Measurements from ENCODE around the gene FAM114A2.
A peak's percentile ranks its signal among the peaks of the same experiment; 100 is the strongest.
"Not testable (repeated sequence)": the region's sequence is repeated elsewhere in the genome, so short reads cannot be mapped to it uniquely, and the experiment has no call there.

FAM114A2 gene

GRCh38 chr5:154046486-154046885 lies 7.8 kb upstream of the FAM114A2 start:
- no peak for DNase-seq

- no peak for DNase-seq
These were observed 5.9 kb upstream of the FAM114A2 start for GRCh38 chr5:154044581-154044980.

- DNase-seq, result no peak
These were observed 5.4 kb upstream of the FAM114A2 start for GRCh38 chr5:154044099-154044498.

GRCh38 chr5:154042766-154043165 lies 4.1 kb upstream of the FAM114A2 start:
- no peak for DNase-seq

GRCh38 chr5:154039458-154039829 lies 734 bp upstream of the FAM114A2 start:
- DNase-seq, result no peak

GRCh38 chr5:154038261-154038706 lies 426 bp downstream of the FAM114A2 start:
- peak; percentile 60 for DNase-seq

GRCh38 chr5:154034944-154035343 lies 3.8 kb downstream of the FAM114A2 start:
- no peak for DNase-seq

- DNase-seq, result no peak
These were observed 6.7 kb downstream of the FAM114A2 start for GRCh38 chr5:154031937-154032489.

GRCh38 chr5:154025951-154026350 lies 12.8 kb downstream of the FAM114A2 start:
- no peak for DNase-seq

- not testable (repeated sequence) for DNase-seq
These were observed 19.8 kb downstream of the FAM114A2 start for GRCh38 chr5:154018919-154019318.

GRCh38 chr5:154015071-154015693 lies 23.5 kb downstream of the FAM114A2 start:
- no peak for DNase-seq

- DNase-seq, result no peak
These were observed 28.1 kb downstream of the FAM114A2 start for GRCh38 chr5:154010660-154011059.

GRCh38 chr5:154005648-154006047 lies 33.1 kb downstream of the FAM114A2 start:
- DNase-seq, result no peak

- no peak for DNase-seq
These were observed 36.1 kb downstream of the FAM114A2 start for GRCh38 chr5:154002511-154003020.

GRCh38 chr5:154002093-154002492 lies 36.6 kb downstream of the FAM114A2 start:
- DNase-seq, result no peak

- DNase-seq, result no peak
These were observed 38.0 kb downstream of the FAM114A2 start for GRCh38 chr5:154000703-154001102.

GRCh38 chr5:153999995-154000394 lies 38.7 kb downstream of the FAM114A2 start:
- DNase-seq, result no peak

- no peak for DNase-seq
These were observed 39.9 kb downstream of the FAM114A2 start for GRCh38 chr5:153998768-153999167.

GRCh38 chr5:153998010-153998409 lies 40.7 kb downstream of the FAM114A2 start:
- DNase-seq, result no peak

- DNase-seq, result no peak
These were observed 47.5 kb downstream of the FAM114A2 start for GRCh38 chr5:153991168-153991567.

- no peak for DNase-seq
These were observed 50.2 kb downstream of the FAM114A2 start for GRCh38 chr5:153988510-153988909.

GRCh38 chr5:153987301-153987700 lies 51.4 kb downstream of the FAM114A2 start:
- DNase-seq, result no peak

- no peak for DNase-seq
These were observed 53.2 kb downstream of the FAM114A2 start for GRCh38 chr5:153985498-153985897.

- no peak for DNase-seq
These were observed 54.8 kb downstream of the FAM114A2 start for GRCh38 chr5:153983885-153984284.
